HepG2 (cell line): ENCODE measurements around the gene SOX12. TPM values are rescaled to one million over a fixed set of nuclear protein-coding genes. Genes with fewer than 3 reads are reported as not detected.
A peak's percentile ranks its signal among the peaks of the same experiment; 100 is the strongest.

ENCODE experiments used
- HMG20A ChIP-seq: IDR thresholded peaks from 2 replicates; pipeline ENCODE4 v1.6.1; 2016; ENCODE audit warnings: borderline replicate concordance
- KDM6A ChIP-seq: IDR thresholded peaks from 2 replicates; pipeline ENCODE4 v1.6.1; 2016; ENCODE audit warnings: low read depth
- MLXIP ChIP-seq: sonication (generic); formaldehyde crosslinking; IDR thresholded peaks from 2 replicates; pipeline ENCODE4 v1.9.0; 2021; ENCODE audit warnings: missing genetic modification reagents, borderline replicate concordance
- NAIF1 ChIP-seq: sonication (generic); formaldehyde crosslinking; IDR thresholded peaks from 2 replicates; pipeline ENCODE4 v1.5.0; 2020; ENCODE audit warnings: mild to moderate bottlenecking, missing genetic modification reagents, borderline replicate concordance
- NCOA2 ChIP-seq: sonication (generic); formaldehyde crosslinking; IDR thresholded peaks from 2 replicates; pipeline ENCODE4 v1.8.0; 2022; ENCODE audit warnings: inconsistent platforms
- PHF5A ChIP-seq: IDR thresholded peaks from one replicate; pipeline ENCODE4 v1.6.1; 2018; ENCODE audit warnings: low read depth, missing genetic modification reagents; ENCODE audit not compliant: unreplicated experiment
- RNF219 ChIP-seq: sonication (generic); formaldehyde crosslinking; IDR thresholded peaks from 2 replicates; pipeline ENCODE4 v1.5.0; 2020; ENCODE audit warnings: mild to moderate bottlenecking, missing genetic modification reagents
- RORA ChIP-seq: sonication (generic); formaldehyde crosslinking; IDR thresholded peaks from 2 replicates; pipeline ENCODE4 v1.5.0; 2020; ENCODE audit warnings: mild to moderate bottlenecking, missing genetic modification reagents, moderate library complexity
- SP140L ChIP-seq: sonication (generic); formaldehyde crosslinking; IDR thresholded peaks from 2 replicates; pipeline ENCODE4 v1.4.0; 2020; ENCODE audit warnings: missing genetic modification reagents, borderline replicate concordance
- THAP7 ChIP-seq: sonication (generic); formaldehyde crosslinking; IDR thresholded peaks from 2 replicates; pipeline ENCODE4 v1.8.1; 2023; ENCODE audit warnings: mild to moderate bottlenecking, missing genetic modification reagents
- YY1 ChIP-seq: IDR thresholded peaks from 2 replicates; pipeline ENCODE4 v1.6.1; 2011; ENCODE audit warnings: low read length, low read depth, moderate library complexity, mild to moderate bottlenecking; ENCODE audit not compliant: insufficient read depth, insufficient replicate concordance
- ZFP1 ChIP-seq: IDR thresholded peaks from 2 replicates; pipeline ENCODE4 v1.6.1; 2016
- ZHX1 ChIP-seq: sonication (generic); formaldehyde crosslinking; IDR thresholded peaks from 2 replicates; pipeline ENCODE4 v1.8.1; 2022; ENCODE audit warnings: low read depth, mild to moderate bottlenecking, missing genetic modification reagents
- ZNF274 ChIP-seq: sonication (generic); formaldehyde crosslinking; IDR thresholded peaks from 2 replicates; pipeline ENCODE4 v1.5.1; 2020; ENCODE audit warnings: mild to moderate bottlenecking, missing genetic modification reagents
- ZNF350 ChIP-seq: sonication (generic); formaldehyde crosslinking; IDR thresholded peaks from 2 replicates; pipeline ENCODE4 v1.4.0; 2020; ENCODE audit warnings: mild to moderate bottlenecking, low read depth, missing genetic modification reagents, borderline replicate concordance
- ZNF460 ChIP-seq: sonication (generic); formaldehyde crosslinking; IDR thresholded peaks from 2 replicates; pipeline ENCODE4 v1.5.1; 2020; ENCODE audit warnings: missing genetic modification reagents, mild to moderate bottlenecking, borderline replicate concordance
- ZNF839 ChIP-seq: sonication (generic); formaldehyde crosslinking; IDR thresholded peaks from 2 replicates; pipeline ENCODE4 v1.4.0; 2020; ENCODE audit warnings: missing genetic modification reagents, mild to moderate bottlenecking, borderline replicate concordance
- ZNF883 ChIP-seq: sonication (generic); formaldehyde crosslinking; IDR thresholded peaks from 2 replicates; pipeline ENCODE4 v1.5.1; 2020; ENCODE audit warnings: mild to moderate bottlenecking, missing genetic modification reagents; ENCODE audit errors: not compliant biosample characterization
- polyA plus RNA-seq, 8 experiments: library from polyadenylated mRNA; depleted of rRNA in 3 of 8; stranded (reverse) in 7 of 8; unstranded in 1 of 8; fragments of >200 nt; fragmentation: Illumina TruSeq in 4 of 8; extraction: Trizol in 4 of 8; gene quantifications; 2 replicates each; pipeline versions ENCODE4 v1.2.1 to v1.2.3, GENCODE V29; 2011 to 2016; ENCODE audit warnings: low read depth in 4 of 8, missing spikeins in 1 of 8, mixed read lengths in 1 of 8; ENCODE audit not compliant: insufficient read depth in 1 of 8
- total RNA-seq, 5 experiments: library from RNA; depleted of rRNA; stranded (reverse); fragments of >200 nt; fragmentation: Illumina TruSeq; extraction: Trizol; gene quantifications; 2 replicates each; pipeline ENCODE4 v1.2.3, GENCODE V29; 2016; ENCODE audit warnings: low read depth in 1 of 5

SOX12 gene
- total and polyA plus RNA-seq, 2 of the 13 experiments (the other 11 are each of a cell fraction or from before 2014, with no cell fraction given): 10.0 to 18.7 TPM

- no peak for TF ChIP-seq THAP7 (CRISPR knock-in tag)
- no peak for TF ChIP-seq ZFP1 (CRISPR knock-in tag)
- no peak for TF ChIP-seq ZHX1 (CRISPR knock-in tag)
- TF ChIP-seq MLXIP (CRISPR knock-in tag): no peak
- no peak; the same call in 1 of the 2 replicates for TF ChIP-seq ZNF274 (CRISPR knock-in tag)
- no peak for TF ChIP-seq RNF219 (CRISPR knock-in tag)
- 0 out of 2 replicates have a peak, but pooled peaks have one; percentile 20 for TF ChIP-seq KDM6A (CRISPR knock-in tag)
- no peak for TF ChIP-seq NAIF1 (CRISPR knock-in tag)
- TF ChIP-seq ZNF460 (CRISPR knock-in tag): no peak
- no peak for TF ChIP-seq SP140L
- TF ChIP-seq YY1: peak; percentile 10
- TF ChIP-seq RORA: no peak
- TF ChIP-seq PHF5A (CRISPR knock-in tag): no peak
- no peak for TF ChIP-seq ZNF883
- peak; percentile 45; the same call in 1 of the 2 replicates for TF ChIP-seq HMG20A (CRISPR knock-in tag)
- peak; percentile 44; the same call in 1 of the 2 replicates for TF ChIP-seq ZNF350 (CRISPR knock-in tag)
- TF ChIP-seq NCOA2 (CRISPR knock-in tag): no peak
- TF ChIP-seq ZNF839: 0 out of 2 replicates have a peak, but pooled peaks have one; percentile 57
Observed at GRCh38 chr20:348972-349841, 23.9 kb downstream of the SOX12 start (continued).
